Measurements from ENCODE around the gene ZMYND8. TPM values are rescaled to one million over a fixed set of nuclear protein-coding genes. Genes with fewer than 3 reads are reported as not detected.

The ZMYND8 gene
- total and polyA plus RNA-seq, 10 of the 15 experiments (the other 5 are each of a cell fraction or from before 2014, with no cell fraction given), result 12.9 to 54.8 (median 23.1) TPM

- no peak for TF ChIP-seq E2F4 (IDR thresholded peaks at IDR 0.05; ENCODE audit: low read depth, low read length)
- no peak for TF ChIP-seq EGR1 (IDR thresholded peaks at IDR 0.05; ENCODE audit: borderline replicate concordance in 1 of 2, low read depth in 2 of 2, low read length in 2 of 2)
- TF ChIP-seq TARDBP (IDR thresholded peaks at IDR 0.05; ENCODE audit: borderline replicate concordance), result no peak
- TF ChIP-seq STAT1 (conservative IDR thresholded peaks at IDR 0.05), result no peak
- no peak for TF ChIP-seq ASH2L (IDR thresholded peaks at IDR 0.05; ENCODE audit: borderline replicate concordance, low read depth)
- no peak for TF ChIP-seq CHD1 (IDR thresholded peaks at IDR 0.05; ENCODE audit: low read depth, low read length)
Observed at GRCh38 chr20:47276251-47276650, 80.2 kb downstream of the ZMYND8 start (continued).

- H3K27ac ChIP-seq (ENCODE audit: control insufficient read depth, insufficient read depth), result no peak overlapping the region; the same call in 1 of the 2 replicates
- intact Hi-C loops (cut with micrococcal nuclease; ENCODE audit: unreplicated experiment), result no loop called here
- RAD21 ChIA-PET (ENCODE audit: unreplicated experiment), result interaction anchor here (1.1 to 6.6 kb wide), 7 partner anchors 7 to 107 kb away, joined by 3 to 247 read pairs (median 21); partner anchors contain the start of gene ZMYND8
- TF ChIP-seq RELA (IDR thresholded peaks at IDR 0.05; ENCODE audit: borderline replicate concordance, partially characterized antibody), result no peak
- no peak for TF ChIP-seq IRF3 (IDR thresholded peaks at IDR 0.05)
- TF ChIP-seq NFIC (IDR thresholded peaks at IDR 0.05; ENCODE audit: low read depth, low read length), result no peak
- no peak for TF ChIP-seq ZNF622 (IDR thresholded peaks at IDR 0.05)
- TF ChIP-seq CREM (IDR thresholded peaks at IDR 0.05; ENCODE audit: low read depth), result no peak
- TF ChIP-seq ZNF687 (IDR thresholded peaks at IDR 0.05), result no peak
- no peak for TF ChIP-seq PAX8 (IDR thresholded peaks at IDR 0.05)
- no peak for TF ChIP-seq ZNF274 (IDR thresholded peaks at IDR 0.05; ENCODE audit: insufficient read depth, insufficient read length)
Observed at GRCh38 chr20:47275548-47275947, 81.0 kb downstream of the ZMYND8 start.

More at GRCh38 chr20:47275548-47275947, 81.0 kb downstream of the ZMYND8 start:
- WGBS (ENCODE audit: insufficient coverage, insufficient replicate concordance, low lambda C conversion rate, missing lambda C conversion rate), result 95% methylated on average over 6 of the region's 6 CpGs
- H3K4me2 ChIP-seq (ENCODE audit: control insufficient read depth, insufficient read depth), result no peak overlapping the region
- H2AFZ ChIP-seq (ENCODE audit: control insufficient read depth, low read depth, low read length), result no peak overlapping the region
- DNase-seq (ENCODE audit: low read depth, low spot score), result no peak
- peaks cover 28% of the 10 kb centered on the region for H3K4me1 ChIP-seq (ENCODE audit: control insufficient read depth, insufficient read depth, low read length)
- POLR2A ChIA-PET, result interaction anchor here (0.6 to 4.3 kb wide), 4 partner anchors 31 to 82 kb away, joined by 5 to 30 read pairs (median 5); partner anchors contain the start of gene ZMYND8
- H3K36me3 ChIP-seq (ENCODE audit: control insufficient read depth in 2 of 2, insufficient read depth in 2 of 2, low read length in 1 of 2), result peaks cover 21 to 23% of the 10 kb centered on the region in 2 experiments; a peak in 3 of 4 replicates
- no peaks in the 10 kb centered on the region for H3K9me3 ChIP-seq (replicated peaks; ENCODE audit: control insufficient read depth, insufficient read depth, low read length)
- SMC1A ChIA-PET (ENCODE audit: uncharacterized antibody, unreplicated experiment), result interaction anchor here (0.7 to 8.0 kb wide), 12 partner anchors 9 to 345 kb away, joined by 3 to 266 read pairs (median 38); partner anchors contain the start of gene ZMYND8
- H3K4me3 ChIP-seq, result no peak overlapping the region
- no peaks in the 10 kb centered on the region for H4K20me1 ChIP-seq (ENCODE audit: control insufficient read depth, insufficient read depth)
- no TSS peak for BruUV-seq (replicated peaks)
- ATAC-seq, result no peak
- H3K27me3 ChIP-seq (replicated peaks in 1 of 2; ENCODE audit: control insufficient read depth in 2 of 2, insufficient read depth in 2 of 2, low read length in 1 of 2), result no peaks in the 10 kb centered on the region
- H3K79me2 ChIP-seq (ENCODE audit: control insufficient read depth, insufficient read depth, low read length), result peaks cover 24% of the 10 kb centered on the region
- in situ Hi-C loops (cut with MboI), result loop anchor here (5.0 to 10.0 kb wide), 2 partner anchors 109 to 347 kb away; no protein-coding TSS in a partner anchor
- FAIRE-seq, result no peak
- CTCF ChIA-PET, result interaction anchor here (0.6 to 9.7 kb wide), 9 partner anchors 15 to 507 kb away, joined by 3 to 344 read pairs (median 27); partner anchors contain the start of gene ZMYND8
- no peak overlapping the region for H3K9ac ChIP-seq (ENCODE audit: control insufficient read depth, insufficient read depth, low read length)

Measured in GM12878 (cell line).